A673 (cell line): ENCODE results near the gene FGGY. TPM values are rescaled to one million over a fixed set of nuclear protein-coding genes. Genes with fewer than 3 reads are reported as not detected.

Experiments used
- BruUV-seq: library from RNA; stranded (reverse); fragments of 400-500 nt; replicated peaks from 2 replicates; lab custom pipeline; 2021; lab: Mats Ljungman, UMichigan
- CTCF ChIA-PET: fragments of 300-600 bp; sonication (Branson Sonifier 250); formaldehyde crosslinking; loops from one replicate; lab custom pipeline; 2022; ENCODE audit warnings: antibody characterized with exemption; lab: Charles Lee
- POLR2A ChIA-PET: fragments of 300-600 bp; sonication (Branson Sonifier 250); formaldehyde crosslinking; loops from one replicate; lab custom pipeline; 2022; ENCODE audit warnings: antibody characterized with exemption; ENCODE audit not compliant: low non-redundant PET; lab: Charles Lee
- DNase-seq: peaks from one replicate; pipeline ENCODE4 v3.0.0-alpha.2; 2015; ENCODE audit warnings: low spot score
- H3K27ac ChIP-seq: fragments of 200-600 bp; sonication (generic); 2 replicates; pipeline ENCODE4 v1.5.1; 2016; ENCODE audit warnings: mixed run types, low read depth, mild to moderate bottlenecking, mixed read lengths, antibody characterized with exemption, low read length; ENCODE audit not compliant: poor library complexity, severe bottlenecking
- H3K27me3 ChIP-seq: fragments of 200-600 bp; sonication (generic); replicated peaks from 2 replicates; pipeline ENCODE4 v1.6.1; 2017; ENCODE audit warnings: mixed run types, low read depth, mild to moderate bottlenecking, mixed read lengths, antibody characterized with exemption, low read length; ENCODE audit not compliant: insufficient read depth, poor library complexity
- H3K36me3 ChIP-seq: fragments of 200-600 bp; sonication (generic); 2 replicates; pipeline ENCODE4 v1.6.1; 2016; ENCODE audit warnings: mixed run types, mild to moderate bottlenecking, mixed read lengths, antibody characterized with exemption, low read length; ENCODE audit not compliant: insufficient read depth, poor library complexity, severe bottlenecking
- H3K4me1 ChIP-seq: fragments of 200-600 bp; sonication (generic); 2 replicates; pipeline ENCODE4 v1.6.1; 2017; ENCODE audit warnings: mixed run types, mild to moderate bottlenecking, mixed read lengths, antibody characterized with exemption, low read length; ENCODE audit not compliant: insufficient read depth, poor library complexity, severe bottlenecking
- H3K4me3 ChIP-seq: fragments of 200-600 bp; sonication (generic); 2 replicates; pipeline ENCODE4 v1.5.1; 2016; ENCODE audit warnings: low read depth, mixed run types, mild to moderate bottlenecking, mixed read lengths, low read length; ENCODE audit not compliant: poor library complexity, severe bottlenecking
- H3K9me3 ChIP-seq: fragments of 200-600 bp; sonication (generic); 2 replicates; pipeline ENCODE4 v1.6.1; 2016; ENCODE audit warnings: mixed run types, low read depth, mild to moderate bottlenecking, mixed read lengths, antibody characterized with exemption, low read length; ENCODE audit not compliant: poor library complexity, severe bottlenecking
- CTCF ChIP-seq: fragments of 300-800, 200-600 bp; sonication (generic); conservative IDR thresholded peaks from 2 replicates; pipeline ENCODE4 v1.5.1; 2017; ENCODE audit warnings: low read depth, mild to moderate bottlenecking, antibody characterized with exemption, low read length, moderate library complexity, mixed read lengths
- EZH2 ChIP-seq: fragments of 200-600 bp; sonication (generic); IDR thresholded peaks from 2 replicates; pipeline ENCODE4 v1.6.1; 2017; ENCODE audit warnings: borderline replicate concordance, low read depth, mild to moderate bottlenecking, mixed read lengths, antibody characterized with exemption, low read length; ENCODE audit not compliant: poor library complexity, severe bottlenecking
- intact Hi-C: fragments of 100-400 bp; cut with micrococcal nuclease; formaldehyde crosslinking; loops from one replicate; pipeline ENCODE4 v1.10.0; 2022; ENCODE audit not compliant: unreplicated experiment
- total RNA-seq: library from RNA; stranded (reverse); gene quantifications from 2 replicates; pipeline ENCODE4 v1.2.3, GENCODE V29; 2021

The FGGY gene
- total RNA-seq, 1 experiment from 2014 or later, result 2.6 TPM

- intact Hi-C loops, result loop anchor here (10.0 kb wide), 1 partner anchor 191 kb away; no protein-coding TSS in a partner anchor
- ChIA-PET POLR2A (no interaction called here), CTCF (no interaction called here)
- H3K9me3 ChIP-seq, result no peaks in the 10 kb centered on the region
- DNase-seq, result no peak
- no peak for TF ChIP-seq EZH2
- TF ChIP-seq CTCF, result no peak
- H3K36me3 ChIP-seq, result no peaks in the 10 kb centered on the region
- H3K27me3 ChIP-seq, result peaks cover 87% of the 10 kb centered on the region
- BruUV-seq, result no TSS peak
- peaks cover 15% of the 10 kb centered on the region for H3K4me1 ChIP-seq
- no peak overlapping the region for H3K27ac ChIP-seq
- H3K4me3 ChIP-seq, result no peak overlapping the region
These were observed 31.3 kb upstream of the FGGY start for GRCh38 chr1:59265622-59266021.

- POLR2A ChIA-PET, result no interaction called here
- H3K4me1 ChIP-seq, result peaks cover 10% of the 10 kb centered on the region
- CTCF ChIA-PET, result no interaction called here
- H3K27me3 ChIP-seq, result peaks cover 91% of the 10 kb centered on the region
- no peaks in the 10 kb centered on the region for H3K36me3 ChIP-seq
- intact Hi-C loops, result loop anchor here (10.0 kb wide), 1 partner anchor 192 kb away; no protein-coding TSS in a partner anchor
- no peak overlapping the region for H3K4me3 ChIP-seq
- TF ChIP-seq CTCF (no peak), EZH2 (no peak)
- H3K9me3 ChIP-seq, result no peaks in the 10 kb centered on the region
- no TSS peak for BruUV-seq
- no peak overlapping the region for H3K27ac ChIP-seq
- no peak for DNase-seq
These were observed 30.5 kb upstream of the FGGY start for GRCh38 chr1:59266180-59266926.

- H3K4me3 ChIP-seq, result no peak overlapping the region
- peaks cover 96% of the 10 kb centered on the region for H3K27me3 ChIP-seq
- DNase-seq, result no peak
- ChIA-PET CTCF (no interaction called here), POLR2A (no interaction called here)
- H3K27ac ChIP-seq, result no peak overlapping the region
- intact Hi-C loops, result loop anchor here (10.0 kb wide), 1 partner anchor 192 kb away; no protein-coding TSS in a partner anchor
- TF ChIP-seq CTCF, result no peak
- TF ChIP-seq EZH2, result no peak
- H3K36me3 ChIP-seq, result no peaks in the 10 kb centered on the region
- peaks cover 5% of the 10 kb centered on the region for H3K4me1 ChIP-seq
- no TSS peak for BruUV-seq
- H3K9me3 ChIP-seq, result no peaks in the 10 kb centered on the region
These were observed 30.0 kb upstream of the FGGY start for GRCh38 chr1:59266927-59267293.
